GM21619 (cell line): ENCODE measurements around the gene FLG.
"Not testable (repeated sequence)": the region's sequence is repeated elsewhere in the genome, so short reads cannot be mapped to it uniquely, and the experiment has no call there.

ENCODE experiments used
- ATAC-seq: cut with Tn5 transposase; IDR thresholded peaks from one replicate; pipeline ENCODE4 v1.9.1; 2021; ENCODE audit not compliant: unreplicated experiment

FLG gene

GRCh38 chr1:152325111-152325510 lies at the start of gene FLG:
TSS of gene FLG (minus strand) at chr1:152325239. CDS start at chr1:152315456, 9,783 bp downstream.
- ATAC-seq = no peak

DNA sequence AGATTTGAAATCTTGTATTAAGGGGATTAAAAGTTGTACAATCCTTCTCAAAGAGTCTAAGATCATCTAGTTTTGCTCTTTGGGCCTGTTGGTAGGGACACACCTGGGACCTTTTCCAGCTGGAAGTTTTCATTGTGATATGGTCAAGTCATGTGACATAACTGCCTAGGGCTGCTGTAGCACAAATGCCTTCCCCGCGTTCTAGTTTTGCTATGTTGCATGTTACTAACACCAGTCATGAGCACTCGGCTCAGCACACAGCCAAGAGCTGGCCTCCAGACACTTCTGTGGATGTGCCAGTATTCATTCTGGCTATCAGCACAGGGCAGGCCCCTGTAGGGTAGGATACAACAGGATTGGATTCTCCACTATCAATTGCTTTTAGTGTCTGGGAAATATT lies 49.4 kb upstream of the FLG start:
- no peak for ATAC-seq

- no peak for ATAC-seq
These were observed 47.6 kb upstream of the FLG start for GRCh38 chr1:152372672-152373071.

- no peak for ATAC-seq
These were observed 42.4 kb upstream of the FLG start for GRCh38 chr1:152367436-152367835.

DNA sequence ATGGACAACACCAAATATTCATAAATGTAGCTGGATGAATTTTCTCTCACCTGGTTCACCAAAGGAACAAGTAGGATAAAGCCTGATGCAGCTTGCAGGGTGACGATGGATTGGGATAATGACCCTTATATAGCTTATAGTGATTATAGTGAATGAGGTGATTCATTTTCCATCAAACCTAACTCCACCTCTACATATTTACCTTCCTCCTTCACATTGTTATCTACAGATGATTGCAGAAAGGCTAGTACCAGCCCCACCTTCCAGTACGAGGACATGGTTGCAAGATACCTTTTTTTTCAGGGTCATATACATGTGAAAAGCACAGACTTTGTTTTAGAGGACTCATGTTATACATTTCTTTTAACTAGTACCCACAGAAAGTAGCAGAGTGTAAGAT lies 34.9 kb upstream of the FLG start, which contains the start of gene FLG2:
Gene FLG2 (minus strand): TSS at position 101 of the 400 bp plus-strand sequence. CDS start 1,122 bp downstream, outside the sequence.
- no peak for ATAC-seq

- ATAC-seq = no peak
These were observed 31.7 kb upstream of the FLG start for GRCh38 chr1:152356736-152357135.

GRCh38 chr1:152349611-152350010 lies 24.6 kb upstream of the FLG start:
- no peak for ATAC-seq

- ATAC-seq = no peak
These were observed 23.4 kb upstream of the FLG start for GRCh38 chr1:152348447-152348846.

DNA sequence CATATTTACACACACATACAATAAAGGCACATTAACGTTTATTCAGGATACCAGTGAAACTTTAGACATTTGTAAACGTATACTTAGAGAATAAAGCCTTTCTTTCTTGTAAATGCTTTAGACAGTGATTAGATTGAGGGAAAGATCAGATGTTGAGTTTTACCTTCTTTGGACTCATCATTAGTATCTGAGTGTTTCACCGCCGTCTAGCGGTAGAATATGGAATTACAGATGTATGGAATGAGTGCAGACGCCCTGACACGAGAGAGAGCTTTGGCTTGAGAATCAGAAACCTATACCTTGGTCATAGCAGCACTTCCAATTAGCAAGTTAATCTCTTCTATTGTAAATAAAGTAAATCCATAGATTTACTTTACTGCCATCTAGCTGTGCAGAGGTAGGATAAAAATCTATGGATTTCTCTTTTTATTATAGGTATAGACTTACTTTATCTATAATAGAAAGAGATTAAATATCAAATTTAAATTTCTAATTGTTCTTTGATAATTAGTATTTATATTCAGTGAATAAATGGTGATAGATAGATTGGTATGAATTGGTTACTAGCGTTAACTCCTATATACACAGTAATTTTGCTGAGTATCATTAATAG lies 22.2 kb upstream of the FLG start:
- ATAC-seq = no peak

DNA sequence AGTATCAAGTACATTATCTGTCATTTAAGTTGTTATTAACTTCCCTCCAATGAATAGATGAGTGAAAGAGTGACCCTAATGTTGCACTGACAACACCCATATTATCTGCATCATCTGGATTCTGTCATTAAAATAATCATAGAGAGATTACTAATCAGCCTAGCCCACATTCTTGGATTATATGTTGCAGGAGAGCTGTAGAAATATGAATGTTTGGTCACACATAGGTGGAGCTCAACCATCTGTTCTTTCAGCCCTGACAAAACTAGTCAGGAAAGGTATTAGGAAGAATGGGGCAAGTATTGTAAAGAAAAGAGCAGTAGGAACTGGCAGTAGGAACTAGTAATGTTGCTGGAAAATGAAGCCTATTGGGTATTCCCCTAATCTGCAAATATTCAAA lies 19.4 kb upstream of the FLG start:
- no peak for ATAC-seq

GRCh38 chr1:152343006-152343405 lies 18.0 kb upstream of the FLG start:
- ATAC-seq = no peak

- ATAC-seq = no peak
These were observed 10.4 kb upstream of the FLG start for GRCh38 chr1:152335399-152335798.

GRCh38 chr1:152328801-152329391 lies 3.9 kb upstream of the FLG start:
- ATAC-seq = no peak

- ATAC-seq = no peak
These were observed 11.1 kb downstream of the FLG start for GRCh38 chr1:152313970-152314369.

- ATAC-seq = no peak
These were observed 11.7 kb downstream of the FLG start for GRCh38 chr1:152313319-152313801.

DNA sequence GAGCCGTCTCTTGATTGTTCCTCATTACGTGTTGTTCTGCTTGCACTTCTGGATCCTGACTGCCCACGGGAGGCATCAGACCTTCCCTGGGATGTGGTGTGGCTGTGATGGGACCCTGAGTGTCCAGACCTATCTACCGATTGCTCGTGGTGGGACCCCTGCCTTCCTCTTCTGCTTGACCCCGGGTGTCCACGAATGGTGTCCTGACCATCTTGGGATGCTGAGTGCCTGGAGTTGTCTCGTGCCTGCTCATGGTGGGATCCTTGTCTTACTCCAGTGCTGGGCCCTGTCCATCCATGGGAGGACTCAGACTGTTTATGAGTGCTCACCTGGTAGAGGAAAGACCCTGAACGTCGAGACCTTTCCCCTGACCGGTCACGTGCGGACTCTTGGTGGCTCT lies 12.9 kb downstream of the FLG start:
- ATAC-seq = not testable (repeated sequence)

DNA sequence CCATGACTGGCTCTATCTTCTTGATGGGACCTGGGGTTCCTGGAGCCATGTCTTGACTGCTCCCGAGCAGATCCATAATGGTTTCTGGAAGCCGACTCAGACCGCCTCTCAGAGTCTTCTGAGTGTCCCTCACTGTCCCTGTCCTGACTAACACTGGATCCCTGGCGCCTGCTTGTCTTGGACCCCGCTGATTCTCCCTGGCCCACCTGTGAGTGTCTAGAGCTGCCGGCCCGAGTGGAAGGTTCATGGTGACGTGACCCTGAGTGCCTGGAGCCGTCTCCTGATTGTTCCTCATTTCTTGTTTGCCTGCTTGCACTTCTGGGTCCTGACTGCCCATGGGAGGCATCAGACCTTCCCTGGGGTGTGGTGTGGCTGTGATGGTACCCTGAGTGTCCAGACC lies 15.1 kb downstream of the FLG start:
- ATAC-seq = no peak

DNA sequence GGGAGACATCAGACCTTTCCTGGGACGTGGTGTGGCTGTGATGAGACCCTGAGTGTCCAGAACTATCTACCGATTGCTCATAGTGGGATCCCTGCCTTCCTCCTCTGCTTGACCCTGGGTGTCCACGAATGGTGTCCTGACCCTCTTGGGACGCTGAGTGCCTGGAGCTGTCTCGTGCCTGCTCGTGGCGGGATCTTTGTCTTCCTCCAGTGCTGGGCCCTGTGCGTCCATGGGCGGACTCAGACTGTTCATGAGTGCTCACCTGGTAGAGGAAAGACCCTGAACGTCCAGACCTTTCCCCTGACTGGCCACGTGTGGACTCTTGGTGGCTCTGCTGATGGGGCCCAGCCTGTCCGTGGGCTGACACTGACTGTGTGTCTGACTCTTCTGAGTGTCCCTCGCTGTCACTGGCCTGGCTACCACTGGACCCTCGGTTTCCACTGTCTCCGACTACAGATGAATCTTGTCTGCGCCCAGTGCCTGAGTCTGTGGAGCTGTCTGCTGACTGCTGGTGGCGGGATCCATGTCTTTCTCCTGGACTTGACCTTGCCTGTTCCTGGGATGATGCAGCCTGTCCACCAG lies 15.6 kb downstream of the FLG start:
- ATAC-seq = not testable (repeated sequence)

GRCh38 chr1:152308758-152309157 lies 16.3 kb downstream of the FLG start:
- ATAC-seq = not testable (repeated sequence)

- not testable (repeated sequence) for ATAC-seq
These were observed 17.1 kb downstream of the FLG start for GRCh38 chr1:152307970-152308369.

- ATAC-seq = not testable (repeated sequence)
These were observed 18.9 kb downstream of the FLG start for GRCh38 chr1:152306123-152306522.

GRCh38 chr1:152304773-152305172 lies 20.3 kb downstream of the FLG start:
- ATAC-seq = not testable (repeated sequence)
